GM21529 (cell line): ENCODE results near the gene LAPTM5.

ENCODE experiments used
- ATAC-seq: cut with Tn5 transposase; IDR thresholded peaks from one replicate; pipeline ENCODE4 v1.9.1; 2021; ENCODE audit not compliant: unreplicated experiment

The LAPTM5 gene

DNA sequence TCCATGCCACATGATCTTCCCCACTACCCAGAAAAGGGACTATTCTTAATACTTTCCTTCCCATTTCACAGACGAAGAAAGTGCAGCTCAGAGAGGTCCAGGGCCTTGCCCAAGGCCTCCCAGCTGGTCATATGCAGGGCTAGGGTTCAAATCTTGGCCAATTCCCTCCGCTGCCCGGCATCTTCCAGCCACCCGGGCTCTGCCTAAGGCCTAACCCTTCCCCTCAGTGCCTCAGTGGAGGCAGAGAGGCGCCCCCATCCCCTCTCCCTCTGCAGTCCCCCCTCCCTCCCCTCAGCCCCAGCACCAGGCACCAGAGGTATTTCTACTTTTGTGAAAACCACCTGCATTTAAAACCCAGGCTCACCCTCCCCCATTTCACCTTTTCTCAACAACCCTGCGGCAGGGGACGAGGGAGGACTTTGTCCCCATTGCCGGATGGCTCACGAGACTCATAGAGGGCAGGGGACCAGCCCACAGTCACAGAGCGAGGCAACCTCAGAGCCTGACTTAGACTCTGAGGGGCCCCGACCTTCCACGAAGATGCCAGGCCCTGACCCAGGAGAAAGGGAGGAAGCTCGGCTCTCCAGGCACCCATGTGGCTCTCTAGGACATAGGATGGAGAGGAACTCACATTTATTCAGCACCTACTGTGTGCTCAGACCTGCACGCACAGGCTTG is 12.3 kb downstream of the LAPTM5 start:
- no peak for ATAC-seq

DNA sequence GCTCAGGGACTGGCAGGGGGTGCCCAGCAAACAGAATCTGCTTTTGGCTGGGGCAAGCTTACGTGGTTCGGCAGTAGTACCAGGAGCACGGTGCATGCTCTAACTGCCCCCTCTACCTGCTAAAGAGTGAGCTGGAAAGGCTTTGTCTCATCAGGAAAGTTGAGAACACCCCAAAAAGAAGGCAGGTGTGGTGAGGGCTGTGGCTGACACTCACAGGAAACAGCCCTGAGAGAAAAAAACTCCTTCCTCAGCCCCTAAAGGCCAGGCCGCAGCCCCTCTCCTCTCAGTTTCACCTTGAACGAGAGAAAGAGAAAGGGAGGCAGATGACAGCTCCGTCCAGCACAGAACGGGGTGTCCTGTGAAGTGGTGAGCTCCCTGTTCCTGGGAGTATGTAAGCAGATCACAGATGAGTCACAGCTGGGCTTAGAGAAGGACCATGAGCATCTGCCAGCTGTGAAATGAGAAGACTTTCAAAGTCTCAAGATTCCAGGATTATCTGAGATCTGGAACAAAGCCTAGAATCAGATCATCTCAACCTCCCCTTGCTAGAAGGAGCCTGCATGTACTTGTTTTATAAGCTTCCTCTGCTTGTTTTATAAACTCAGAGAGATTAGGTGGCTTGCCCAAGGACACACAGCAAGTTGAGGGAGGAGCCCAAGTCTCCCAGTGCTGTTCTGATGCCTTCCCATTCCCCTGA is 13.4 kb downstream of the LAPTM5 start:
- ATAC-seq: peak; percentile 37

DNA sequence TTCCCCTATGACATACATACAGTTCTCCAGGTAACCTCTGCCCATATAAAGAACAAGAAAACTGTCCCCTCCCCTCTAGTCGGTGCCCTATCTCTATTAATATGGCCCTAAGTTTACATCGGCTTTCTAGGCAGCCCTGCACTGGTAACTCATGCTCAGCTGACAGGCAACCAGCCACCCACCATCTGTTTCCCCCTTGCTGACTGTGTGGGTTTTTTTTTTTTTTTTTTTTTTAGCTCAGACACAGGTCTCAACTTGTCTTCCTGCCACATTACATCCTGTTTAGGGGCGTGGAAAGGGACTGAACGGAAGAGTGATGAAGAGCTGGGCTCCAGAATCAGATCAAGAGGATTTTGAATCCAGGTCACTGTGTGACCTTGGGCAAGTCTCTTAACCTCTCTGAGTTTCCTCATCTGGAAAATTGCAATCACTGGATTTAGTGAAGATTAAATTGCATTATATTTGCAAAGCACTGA is 14.0 kb downstream of the LAPTM5 start:
- peak; percentile 22 for ATAC-seq

DNA sequence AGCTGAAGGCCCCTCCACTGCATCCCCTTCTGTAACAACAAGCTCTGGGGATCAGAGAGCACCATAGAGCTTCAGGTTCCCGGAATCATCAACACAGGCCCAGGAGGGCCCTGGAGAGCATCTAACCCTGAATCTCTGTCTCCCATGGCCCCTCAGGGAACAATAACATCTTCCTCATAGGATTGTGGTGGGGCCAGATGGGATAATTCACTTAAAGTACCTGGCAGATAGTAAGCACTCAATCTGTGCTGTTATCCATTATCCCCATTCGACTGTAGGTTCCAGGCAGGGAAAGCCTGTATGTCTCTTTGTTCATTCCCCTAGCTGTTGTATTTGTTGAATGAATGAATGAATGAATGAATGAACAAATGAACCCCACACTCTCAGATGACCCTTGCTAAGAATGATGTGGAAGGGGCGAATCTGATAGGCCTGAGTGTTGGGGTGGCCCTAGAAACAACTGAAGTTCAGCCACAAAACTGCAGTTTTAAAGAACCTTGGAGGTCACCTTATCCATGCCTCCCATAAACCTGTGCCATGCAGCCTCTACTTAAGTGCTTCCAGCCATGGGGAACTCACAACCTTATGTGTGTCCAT is 14.5 kb downstream of the LAPTM5 start:
- ATAC-seq: no peak

DNA sequence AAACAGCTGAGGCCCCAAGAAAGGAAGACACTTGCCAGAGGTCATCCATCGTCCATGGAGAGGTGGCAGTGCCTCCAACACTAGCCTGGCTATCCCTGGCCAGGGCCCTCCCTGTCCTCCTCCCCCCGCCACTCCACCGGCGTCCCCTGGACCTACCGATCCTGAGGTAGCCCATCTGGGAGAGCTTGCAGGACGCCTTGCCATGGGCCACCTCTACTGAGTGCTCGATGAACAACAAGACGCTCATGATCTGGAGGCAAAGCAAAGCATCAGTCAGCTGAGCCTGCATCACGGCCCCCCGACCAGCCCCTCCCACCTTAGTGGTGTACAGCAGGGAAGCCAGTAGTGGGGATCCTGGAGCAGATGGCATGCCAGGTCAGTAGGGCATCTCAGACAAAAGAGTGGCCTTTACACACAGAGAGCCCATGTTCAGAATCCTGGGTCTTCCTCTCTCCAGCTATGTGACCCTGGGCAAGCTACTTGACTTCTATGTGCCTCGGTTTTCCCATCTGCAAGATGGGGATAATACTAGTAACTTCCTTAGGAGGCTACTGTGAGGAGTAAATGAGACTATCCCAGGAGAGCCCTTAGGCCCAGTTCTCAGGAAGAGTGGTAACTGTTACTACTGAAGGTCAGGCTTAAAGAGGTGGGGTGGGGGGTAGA is 15.1 kb downstream of the LAPTM5 start:
- ATAC-seq: no peak

DNA sequence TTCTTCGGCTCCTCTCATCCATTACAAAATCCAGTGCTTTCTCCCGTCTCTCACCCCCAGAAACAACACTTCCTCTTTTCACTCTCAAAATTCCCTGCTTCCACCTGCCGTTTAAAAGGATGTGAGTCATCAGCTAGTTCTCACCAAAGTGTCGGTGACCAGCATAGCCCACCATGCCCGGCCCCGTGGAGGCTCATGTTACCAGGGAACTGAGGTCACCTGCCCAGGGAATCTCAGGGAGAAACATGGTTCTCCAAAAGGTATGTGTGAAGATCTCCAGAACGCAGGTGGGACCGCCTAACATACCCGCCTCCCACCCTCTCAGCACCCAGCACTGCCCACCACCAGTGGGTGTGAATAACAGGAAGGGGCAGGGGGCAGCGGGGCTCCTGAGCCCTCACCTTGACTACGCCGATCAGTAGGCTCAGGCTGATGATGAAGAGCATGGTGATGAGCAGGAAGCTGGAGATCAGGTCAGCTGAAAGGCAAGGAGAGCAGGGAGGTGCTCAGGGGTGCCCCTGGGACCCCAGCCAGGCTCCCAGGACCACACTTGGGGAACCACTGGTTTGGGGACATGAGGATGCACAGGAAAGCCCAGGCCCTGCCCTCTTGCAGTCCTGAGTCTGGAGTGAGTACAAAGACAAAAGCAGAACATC is 16.2 kb downstream of the LAPTM5 start:
- ATAC-seq: no peak

DNA sequence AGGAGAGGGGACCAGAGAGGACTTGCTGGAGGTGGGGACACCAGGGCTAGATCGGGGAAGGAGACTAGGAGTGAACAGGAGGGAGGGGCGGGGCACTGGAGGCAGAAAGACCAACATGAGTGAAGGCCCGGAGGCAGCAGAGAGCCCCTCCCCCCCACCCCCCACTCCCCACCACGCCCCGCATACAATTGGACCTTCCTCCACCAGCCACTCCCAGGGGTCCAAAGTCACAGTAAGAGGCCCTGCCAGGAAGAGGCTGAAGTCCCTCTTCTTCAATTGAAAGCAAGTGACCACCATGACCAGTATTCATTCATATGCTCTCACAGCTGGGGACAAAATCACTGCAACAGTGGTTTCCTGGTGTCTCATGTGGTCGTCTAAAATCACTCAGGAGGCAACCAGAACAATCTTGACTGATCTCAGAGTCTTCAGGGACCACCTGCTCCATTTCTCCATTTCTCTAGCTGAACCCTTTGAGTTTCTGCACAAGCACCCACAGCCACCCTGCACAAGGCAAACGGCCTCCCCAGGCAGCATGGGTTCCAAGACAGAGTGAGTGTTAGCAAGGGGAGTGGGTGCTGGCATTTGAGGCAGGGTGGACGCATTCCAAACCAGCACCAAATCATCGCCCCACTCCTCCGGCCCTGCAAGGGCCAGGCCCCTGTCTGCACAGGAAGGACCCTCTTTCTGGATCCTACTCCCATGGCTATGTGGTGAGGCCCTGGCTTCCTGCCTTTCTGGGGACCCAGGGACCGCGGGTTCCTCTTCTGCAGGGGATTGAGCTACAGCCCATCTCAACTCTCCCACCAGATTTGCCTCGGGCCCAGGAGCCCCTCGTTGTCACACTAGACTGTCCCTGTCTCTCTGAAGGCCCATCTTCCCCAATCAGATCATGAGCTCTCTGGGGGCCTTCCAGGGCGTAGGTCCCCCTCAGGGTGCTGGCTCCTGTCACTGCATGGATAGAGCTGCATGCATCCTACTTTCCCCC is 17.0 kb downstream of the LAPTM5 start:
- ATAC-seq: no peak

DNA sequence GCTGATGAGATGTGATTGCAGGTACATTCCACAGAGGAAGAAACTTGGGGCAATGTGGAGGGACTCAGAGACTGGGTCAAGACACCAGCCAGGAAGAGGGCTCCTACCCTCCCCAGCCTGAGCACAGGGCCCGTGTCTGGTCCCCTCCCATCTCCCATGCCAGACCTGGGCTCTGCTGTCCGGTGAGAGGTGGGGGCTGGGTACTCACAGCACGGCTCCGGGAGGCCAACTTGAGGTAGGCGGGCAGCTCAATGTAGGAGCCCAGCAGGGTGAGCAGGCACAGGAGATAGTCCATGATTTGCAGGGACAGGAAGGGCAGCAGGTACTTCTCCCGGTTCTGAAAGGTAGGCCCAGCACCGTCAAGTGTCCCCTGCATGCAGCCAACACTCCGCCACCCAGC is 18.0 kb downstream of the LAPTM5 start:
- ATAC-seq: no peak

DNA sequence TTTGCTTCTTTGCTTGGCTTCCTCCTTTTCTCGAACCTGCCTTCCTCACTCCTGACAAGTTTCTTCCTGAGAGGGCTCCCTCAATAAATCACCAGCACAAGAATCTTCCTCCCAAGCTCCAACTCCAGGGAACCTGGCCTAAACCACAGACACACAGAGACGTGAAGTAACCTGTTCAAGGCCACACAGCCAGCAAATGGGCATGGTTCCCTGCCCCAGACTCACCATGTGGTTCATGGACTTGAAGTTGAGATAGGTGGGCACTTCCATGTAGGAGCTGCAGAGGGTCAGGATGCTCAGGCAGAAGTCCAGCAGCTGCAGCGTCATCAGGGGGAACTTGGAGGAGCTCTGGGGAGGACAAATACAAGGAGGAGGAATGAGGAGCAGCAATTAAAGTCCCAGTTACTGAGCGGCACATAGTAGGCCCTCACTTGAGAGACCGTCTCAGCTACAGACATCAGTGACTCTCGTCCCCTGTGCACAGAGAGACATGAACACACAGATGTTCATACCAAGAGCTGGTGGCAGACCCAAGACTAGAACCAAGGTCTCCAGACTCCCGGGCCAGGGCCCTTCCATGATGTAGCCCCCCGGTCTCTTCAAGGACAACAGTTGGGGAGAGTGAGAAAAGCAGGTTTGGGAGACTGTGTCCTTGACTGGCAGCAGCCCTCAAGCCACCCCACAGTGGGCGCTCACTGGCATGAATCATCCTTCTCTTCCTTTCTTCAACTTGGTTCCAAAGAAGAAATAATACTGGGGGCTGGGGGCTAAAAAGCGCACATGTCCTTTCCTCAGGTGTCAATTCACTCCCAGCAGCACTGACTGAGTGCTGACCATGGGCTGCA is 18.6 kb downstream of the LAPTM5 start:
- ATAC-seq: no peak

DNA sequence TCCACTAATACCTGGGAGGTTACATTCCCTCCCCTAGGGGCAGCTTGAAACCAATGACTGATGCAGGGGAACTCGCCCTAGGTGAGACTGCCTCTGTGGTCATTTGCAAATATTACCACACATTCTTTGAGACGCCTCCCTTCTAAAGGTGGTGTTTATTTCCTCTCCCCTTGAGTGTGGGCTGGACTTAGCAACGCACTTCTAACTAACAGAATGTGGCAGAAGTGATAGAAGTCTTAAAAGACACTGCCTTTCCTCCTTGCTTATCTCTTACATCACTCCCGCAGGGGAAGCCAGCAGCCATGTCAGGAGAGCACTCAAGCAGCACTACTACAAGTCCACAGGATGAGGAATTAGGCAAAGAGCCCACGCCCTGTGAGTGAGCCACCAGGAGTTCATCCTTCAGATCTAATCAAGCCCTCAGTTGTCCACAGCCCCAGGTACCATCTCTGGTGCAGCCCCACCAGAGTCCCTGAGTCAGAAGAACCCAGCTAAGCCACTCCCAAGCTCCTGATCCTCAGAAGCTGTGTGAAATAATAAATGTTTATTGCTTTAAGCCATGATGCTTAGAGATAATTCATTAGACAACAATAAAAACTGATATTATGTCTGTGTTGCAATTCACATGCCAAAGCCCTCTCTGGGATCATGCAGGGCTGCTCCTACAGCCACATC is 19.4 kb downstream of the LAPTM5 start:
- ATAC-seq: no peak

DNA sequence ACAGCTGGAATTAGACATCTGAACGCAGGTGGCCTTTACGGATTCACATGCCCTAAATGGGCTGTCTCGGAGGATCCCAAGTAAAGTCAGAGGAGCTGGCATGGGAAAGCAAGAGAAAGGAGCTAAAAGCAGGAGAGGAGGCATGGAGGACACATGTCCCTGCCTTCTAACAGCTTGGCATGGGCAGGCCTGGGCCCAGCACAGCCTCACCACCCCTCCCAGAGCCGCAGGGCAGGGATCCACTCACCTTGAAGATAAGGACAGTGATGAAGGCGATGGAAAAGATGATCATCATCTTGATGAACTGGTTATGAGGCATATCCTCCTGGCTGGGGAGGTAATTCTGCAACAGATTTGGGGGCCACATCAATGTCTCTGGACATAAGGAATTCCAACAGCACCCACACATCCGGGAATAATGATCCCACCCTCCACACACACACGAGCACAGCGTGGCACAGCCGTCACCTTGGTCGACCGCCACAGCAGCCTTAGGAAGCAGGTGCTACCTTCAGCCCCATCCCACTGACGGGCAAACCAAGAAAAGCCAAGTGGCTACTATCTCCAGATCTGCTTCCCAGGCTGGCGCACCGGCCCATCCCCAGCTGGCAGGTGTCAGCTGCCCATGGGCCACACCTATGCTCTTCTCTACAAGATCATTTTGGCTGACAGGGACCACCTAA is 20.1 kb downstream of the LAPTM5 start:
- no peak for ATAC-seq

DNA sequence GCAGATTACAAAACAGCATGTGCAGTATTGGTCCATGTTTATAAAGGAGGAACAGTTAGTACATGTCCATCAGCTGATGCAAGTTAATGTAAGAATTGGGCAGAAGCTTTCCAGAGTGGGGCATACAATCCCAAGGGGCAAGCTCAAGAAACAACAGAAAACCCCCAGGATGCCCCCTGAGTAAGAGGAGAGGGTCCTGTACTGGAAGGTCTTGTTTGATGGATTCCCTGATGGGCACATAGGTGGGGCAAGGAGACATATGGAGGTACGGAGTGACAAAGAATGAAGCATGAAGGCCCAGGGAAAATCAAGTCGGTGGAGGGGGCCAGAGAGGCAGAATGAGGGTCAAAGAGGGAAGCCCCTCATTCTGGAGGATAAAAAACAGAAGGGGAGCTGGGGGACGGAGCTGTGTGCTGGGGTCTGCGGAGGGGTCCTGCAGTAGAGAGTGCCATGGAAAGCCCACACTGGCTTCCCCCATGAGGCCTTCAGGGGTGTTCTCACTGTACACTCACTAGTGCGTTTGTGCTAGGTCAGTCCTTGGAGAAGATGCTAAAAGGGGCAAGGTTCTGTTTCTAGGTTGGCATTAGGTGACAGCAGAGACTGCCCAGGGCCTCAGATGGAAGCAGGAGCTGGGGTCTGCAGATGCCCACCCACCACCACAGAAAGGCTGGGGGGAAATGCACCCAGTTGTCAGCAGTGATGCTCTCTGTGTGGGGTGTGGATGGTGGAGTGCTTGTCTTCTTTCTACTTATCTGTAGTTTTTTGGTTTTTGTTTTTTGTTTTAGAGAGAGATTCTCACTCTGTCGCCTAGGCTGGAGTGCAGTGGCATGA is 21.7 kb downstream of the LAPTM5 start:
- no peak for ATAC-seq

DNA sequence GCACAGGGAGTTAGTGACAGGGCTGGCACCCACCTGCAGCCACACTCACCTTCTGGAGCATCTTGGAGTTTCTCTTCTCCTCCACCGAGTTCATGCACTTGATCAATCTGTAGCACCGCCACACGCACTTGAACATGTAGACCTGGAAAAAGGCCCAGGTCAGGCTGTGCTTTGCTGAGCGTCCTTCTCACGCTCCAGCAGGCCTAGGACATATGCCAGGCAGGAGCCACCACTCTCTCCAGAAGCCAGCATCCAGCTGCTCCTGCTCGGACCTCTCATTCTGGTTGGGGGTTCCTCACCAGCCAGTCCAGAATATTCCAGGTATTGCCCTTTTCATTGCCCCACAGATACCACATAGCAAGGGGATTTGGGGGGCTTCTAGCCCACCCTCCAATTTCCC is 22.4 kb downstream of the LAPTM5 start:
- ATAC-seq: no peak

DNA sequence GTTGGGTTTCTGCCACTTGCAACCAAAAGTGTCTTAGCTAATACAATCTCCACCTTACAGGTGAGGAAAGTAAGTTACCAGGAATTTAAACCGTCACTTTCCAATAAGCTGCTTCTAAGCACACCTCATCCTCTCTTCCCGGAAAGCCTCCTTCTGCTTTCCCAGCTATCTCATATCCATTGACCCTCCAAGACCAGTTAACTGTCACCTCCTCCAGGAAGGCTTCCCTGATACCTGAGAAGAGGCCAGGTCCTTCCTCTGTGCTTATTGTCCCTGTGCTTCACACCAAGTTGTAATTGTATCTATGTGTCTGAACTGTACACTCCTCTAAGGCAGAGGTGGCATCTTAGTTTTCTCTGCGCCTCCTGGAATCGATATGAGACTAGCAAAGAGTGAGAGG is 23.0 kb downstream of the LAPTM5 start:
- ATAC-seq: no peak

DNA sequence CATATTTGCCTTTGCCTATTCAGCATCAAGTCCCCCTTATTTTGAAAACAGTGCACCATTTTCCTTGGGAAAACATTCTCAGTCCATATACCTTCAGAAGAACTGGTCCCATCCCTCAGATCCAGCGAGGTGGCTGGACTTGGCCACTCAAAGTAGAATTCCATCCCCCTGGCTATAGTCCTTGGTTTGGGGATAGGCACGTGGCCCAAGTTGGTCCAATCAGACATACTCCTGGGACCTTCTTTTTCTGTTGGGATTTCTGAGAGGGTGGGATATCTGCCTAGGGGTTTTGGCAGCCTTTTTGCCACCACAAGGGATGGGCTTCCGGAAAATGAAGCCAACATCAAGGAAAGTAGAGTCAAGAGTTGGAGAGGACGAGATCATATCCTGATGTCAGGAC is 23.5 kb downstream of the LAPTM5 start:
- no peak for ATAC-seq

DNA sequence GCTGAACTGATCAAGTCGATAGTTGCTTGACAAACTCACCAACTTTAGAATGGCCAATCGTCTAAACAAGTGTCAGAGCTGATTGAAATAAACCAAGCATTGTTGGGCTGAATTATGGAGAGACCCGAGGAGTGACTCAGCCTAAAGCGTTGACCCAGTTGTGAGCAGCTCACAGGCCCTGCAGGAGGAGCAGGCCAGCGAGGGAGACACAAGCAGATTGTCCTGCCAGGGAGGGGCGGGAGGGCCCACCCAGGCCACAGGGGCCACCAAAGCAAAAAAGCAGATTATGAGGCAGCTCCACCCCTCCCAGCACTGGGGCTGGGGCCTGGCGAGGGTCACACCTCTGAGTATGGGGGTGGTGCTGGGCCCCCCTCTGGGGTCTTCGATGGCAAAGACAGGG is 24.1 kb downstream of the LAPTM5 start:
- ATAC-seq: no peak
